Sigmoid colon (tissue), 7 donors: ENCODE results near the gene GCM1. TPM values are rescaled to one million over a fixed set of nuclear protein-coding genes. Genes with fewer than 3 reads are reported as not detected.

ENCODE experiments used
- DNase-seq: peaks from one replicate; pipeline ENCODE4 v3.0.0-alpha.2; 2019
- H3K27ac ChIP-seq, 4 donors: fragments of 200-600 bp; sonication (generic); one replicate each; pipeline ENCODE4 v1.5.1; 2016 to 2019; ENCODE audit warnings: mild to moderate bottlenecking in 1 of 4
- H3K27me3 ChIP-seq, 3 donors: fragments of 200-600 bp; sonication (generic); one replicate each; pipeline ENCODE4 v1.5.1; 2019; ENCODE audit warnings: mild to moderate bottlenecking in 1 of 3
- H3K36me3 ChIP-seq, 4 donors: fragments of 200-600 bp; sonication (generic); one replicate each; pipeline ENCODE4 v1.5.1; 2016 to 2019
- H3K4me1 ChIP-seq, 4 donors: fragments of 200-600 bp; sonication (generic); one replicate each; pipeline ENCODE4 v1.5.1; 2017 to 2019
- H3K4me3 ChIP-seq, 4 donors: fragments of 200-600 bp; sonication (generic); one replicate each; pipeline ENCODE4 v1.5.1; 2017 to 2019; ENCODE audit warnings: mild to moderate bottlenecking in 2 of 4, moderate library complexity in 1 of 4
- H3K9me3 ChIP-seq, 4 donors: fragments of 200-600 bp in 3 of 4; sonication (generic) in 3 of 4; one replicate each; pipeline versions ENCODE4 v1.5.1 to v1.6.1; 2013 to 2019
- CTCF ChIP-seq, 4 experiments: fragments of 450-650 bp in 3 of 4; fragments of 200-600 bp in 1 of 4; IDR thresholded peaks; one replicate each; pipeline ENCODE4 v1.5.1; 2016 to 2019; ENCODE audit warnings: antibody characterized with exemption in 4 of 4, mild to moderate bottlenecking in 3 of 4, moderate library complexity in 2 of 4
- EP300 ChIP-seq, 4 donors: sonication (generic); formaldehyde crosslinking; IDR thresholded peaks; one replicate each; pipeline ENCODE4 v1.6.1; 2017; ENCODE audit warnings: antibody characterized with exemption in 4 of 4
- POLR2A ChIP-seq, 2 donors: fragments of 450-650 bp; IDR thresholded peaks; one replicate each; pipeline ENCODE4 v1.6.1; 2016; ENCODE audit warnings: antibody characterized with exemption in 2 of 2, mild to moderate bottlenecking in 2 of 2, moderate library complexity in 2 of 2
- POLR2AphosphoS5 ChIP-seq, 4 donors: sonication (generic); formaldehyde crosslinking; IDR thresholded peaks; one replicate each; pipeline ENCODE4 v1.6.1; 2017; ENCODE audit warnings: antibody characterized with exemption in 4 of 4
- WGBS, 2 donors: extraction: QIAGEN DNeasy Blood & Tissue Kit; methylation state at CpG; one replicate each; pipeline ENCODE4 v1.1.7; 2013; 5-methylcytosine and 5-hydroxymethylcytosine counted together
- intact Hi-C: fragments of 100-400 bp; cut with DNase I; formaldehyde crosslinking; loops from one replicate; pipeline ENCODE4 v1.15.1; 2023
- polyA plus RNA-seq, 3 donors: library from polyadenylated mRNA; stranded (reverse); fragments of 200-250 nt; gene quantifications; one replicate each; pipeline ENCODE4 v1.2.3, GENCODE V29; 2013
- total RNA-seq, 4 donors: library from RNA; depleted of rRNA; stranded (reverse); fragments of >200 nt; gene quantifications; one replicate each; pipeline ENCODE4 v1.1.0, GENCODE V29; 2016
- donor health status: healthy with polysubstance abuse.
- donor health status: Bipolar disorder and iron deficiency.
- donor health status: healthy.

Gene GCM1
- total and polyA plus RNA-seq, 7 donors, result 0.09 TPM; not detected in 6

GRCh38 chr6:53115741-53116140, 32.9 kb downstream of the GCM1 start:
- H3K27ac ChIP-seq, result no peak overlapping the region
- TF ChIP-seq CTCF (IDR thresholded peaks at IDR 0.05) (no peak), POLR2AphosphoS5 (IDR thresholded peaks at IDR 0.05) (no peak), EP300 (IDR thresholded peaks at IDR 0.05) (no peak), POLR2A (IDR thresholded peaks at IDR 0.05) (no peak)
- peaks cover 0 to 46% (median 43%) of the 10 kb centered on the region in 4 donors for H3K4me1 ChIP-seq
- H3K9me3 ChIP-seq, result no peaks in the 10 kb centered on the region
- H3K4me3 ChIP-seq, result no peak overlapping the region
- H3K36me3 ChIP-seq, result no peaks in the 10 kb centered on the region
- DNase-seq, result no peak
- no peaks in the 10 kb centered on the region for H3K27me3 ChIP-seq
- intact Hi-C loops, result no loop called here
- 92 to 94% methylated on average over 2 of the region's 2 CpGs for WGBS, 2 donors

- no peaks in the 10 kb centered on the region for H3K9me3 ChIP-seq
- no peaks in the 10 kb centered on the region for H3K27me3 ChIP-seq
- H3K27ac ChIP-seq, result peak overlapping the region in 1 of 4 donors; percentile 37
- intact Hi-C loops, result no loop called here
- no peak overlapping the region for H3K4me3 ChIP-seq
- DNase-seq, result no peak
- peaks cover 0 to 40% (median 39%) of the 10 kb centered on the region in 4 donors for H3K4me1 ChIP-seq
- H3K36me3 ChIP-seq, result no peaks in the 10 kb centered on the region
- WGBS, 2 donors, result 97% methylated on average over 1 of the region's 1 CpG
- TF ChIP-seq CTCF (IDR thresholded peaks at IDR 0.05) (no peak), POLR2AphosphoS5 (IDR thresholded peaks at IDR 0.05) (no peak), EP300 (IDR thresholded peaks at IDR 0.05) (no peak), POLR2A (IDR thresholded peaks at IDR 0.05) (no peak)
Measured at GRCh38 chr6:53115113-53115512, 33.5 kb downstream of the GCM1 start.

DNA sequence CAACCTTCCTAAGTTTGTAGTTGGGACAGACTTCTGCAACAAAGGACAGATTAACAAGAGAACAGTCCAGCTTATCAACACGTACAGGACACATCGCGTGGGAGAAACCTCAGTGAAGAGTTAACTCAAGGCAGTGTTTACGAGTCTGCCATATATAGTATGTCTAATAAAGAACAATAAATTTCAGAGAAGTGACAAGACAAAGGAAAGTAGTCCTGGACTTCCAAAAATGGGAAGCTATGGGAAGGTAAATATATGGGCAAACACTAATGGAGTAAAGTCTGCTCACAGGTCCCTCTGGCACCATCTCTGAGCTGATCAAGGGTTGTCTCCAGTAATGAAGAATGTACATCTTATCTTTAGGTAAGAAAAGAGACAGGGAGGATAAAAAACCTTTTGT, 34.9 kb downstream of the GCM1 start:
- no peak for TF ChIP-seq POLR2AphosphoS5 (IDR thresholded peaks at IDR 0.05)
- no peak for TF ChIP-seq CTCF (IDR thresholded peaks at IDR 0.05)
- no peak for TF ChIP-seq EP300 (IDR thresholded peaks at IDR 0.05)
- no peak for TF ChIP-seq POLR2A (IDR thresholded peaks at IDR 0.05)

GRCh38 chr6:53112871-53113270, 35.8 kb downstream of the GCM1 start:
- intact Hi-C loops, result no loop called here
- DNase-seq, result no peak
- Histone ChIP-seq H3K36me3 (no peaks in the 10 kb centered on the region), H3K27me3 (no peaks in the 10 kb centered on the region), H3K4me1 (peaks cover 0 to 22% (median 20%) of the 10 kb centered on the region in 4 donors), H3K4me3 (no peak overlapping the region), H3K9me3 (no peaks in the 10 kb centered on the region), H3K27ac (peak overlapping the region; percentile 37 to 57 (median 43))
- 11 to 50% methylated on average over 1 of the region's 1 CpG for WGBS, 2 donors
- TF ChIP-seq CTCF (IDR thresholded peaks at IDR 0.05) (no peak), EP300 (IDR thresholded peaks at IDR 0.05) (no peak), POLR2AphosphoS5 (IDR thresholded peaks at IDR 0.05) (no peak), POLR2A (IDR thresholded peaks at IDR 0.05) (no peak)

More for the DNA sequence above, 34.9 kb downstream of the GCM1 start:
- Histone ChIP-seq H3K27ac (peak overlapping the region; percentile 15 to 43 (median 40)), H3K9me3 (no peaks in the 10 kb centered on the region), H3K36me3 (no peaks in the 10 kb centered on the region), H3K4me3 (no peak overlapping the region), H3K4me1 (peaks cover 0 to 27% (median 25%) of the 10 kb centered on the region in 4 donors), H3K27me3 (no peaks in the 10 kb centered on the region)
- WGBS, 2 donors, result 56 to 71% methylated on average over 4 of the region's 4 CpGs
- intact Hi-C loops, result no loop called here
- DNase-seq, result no peak

GRCh38 chr6:53112404-53112803, 36.2 kb downstream of the GCM1 start:
- no peak overlapping the region for H3K4me3 ChIP-seq
- H3K9me3 ChIP-seq, result no peaks in the 10 kb centered on the region
- intact Hi-C loops, result no loop called here
- H3K27me3 ChIP-seq, result no peaks in the 10 kb centered on the region
- no peak for DNase-seq
- H3K36me3 ChIP-seq, result no peaks in the 10 kb centered on the region
- H3K27ac ChIP-seq, result peak overlapping the region in 2 of 4 donors; percentile 37 to 57
- TF ChIP-seq POLR2AphosphoS5 (IDR thresholded peaks at IDR 0.05) (no peak), POLR2A (IDR thresholded peaks at IDR 0.05) (no peak), CTCF (IDR thresholded peaks at IDR 0.05) (no peak), EP300 (IDR thresholded peaks at IDR 0.05) (no peak)
- peaks cover 0 to 23% (median 20%) of the 10 kb centered on the region in 4 donors for H3K4me1 ChIP-seq
